Activated T-cell treated with anti-CD3 and anti-CD28 coated beads for 24 hours (primary cell): ENCODE measurements around the gene AGTPBP1.

Experiments used
- DNase-seq: peaks from one replicate; pipeline ENCODE4 v3.0.0-alpha.2; 2020; ENCODE audit warnings: low read depth

The AGTPBP1 gene

GRCh38 chr9:85501882-85502281, 239.9 kb downstream of the AGTPBP1 start:
- no peak for DNase-seq

DNA sequence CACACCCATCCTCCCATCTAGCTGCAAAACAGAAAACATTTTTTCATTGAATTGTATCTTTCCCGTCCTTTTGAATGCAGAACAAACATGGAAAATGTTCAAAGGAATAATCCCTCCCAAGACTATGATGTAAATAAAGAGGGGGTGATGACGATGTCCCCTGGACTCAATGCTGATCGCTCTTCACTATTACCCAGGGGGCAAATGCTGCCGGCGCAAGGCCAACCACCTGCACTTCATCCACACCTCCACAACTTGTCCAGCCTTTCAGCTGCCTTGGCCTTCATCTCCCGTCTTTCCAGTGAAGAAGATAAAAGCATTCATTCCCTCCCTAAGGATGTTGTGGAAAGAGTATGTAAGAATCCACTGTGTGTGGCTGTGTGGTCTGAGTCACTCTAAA, 240.3 kb downstream of the AGTPBP1 start:
- no peak for DNase-seq
